Fibroblast of the aortic adventitia (primary cell): ENCODE data around the gene CD33. TPM values are rescaled to one million over a fixed set of nuclear protein-coding genes. Genes with fewer than 3 reads are reported as not detected.

Source experiments
- DNase-seq: peaks from one replicate; pipeline ENCODE4 v3.0.0-alpha.2; 2010; ENCODE audit warnings: low read depth
- H3K4me3 ChIP-seq: 2 replicates; pipeline ENCODE4 v1.5.1; 2011; ENCODE audit warnings: low read depth, mild to moderate bottlenecking, control low read depth, low read length, moderate library complexity
- total RNA-seq: library from RNA; depleted of rRNA; stranded (reverse); fragments of >200 nt; gene quantifications from 2 replicates; pipeline ENCODE4 v1.2.3, GENCODE V29; 2012; ENCODE audit warnings: low replicate concordance
- TF ChIP-seq, protein P1 (sequence below): IDR thresholded peaks from 2 replicates; pipeline ENCODE4 v1.5.1; 2011; ENCODE audit warnings: mild to moderate bottlenecking, low read length, control low read depth, inconsistent platforms; ENCODE audit not compliant: insufficient read depth

CD33 gene
- total RNA-seq, 1 donor, result not detected

DNA sequence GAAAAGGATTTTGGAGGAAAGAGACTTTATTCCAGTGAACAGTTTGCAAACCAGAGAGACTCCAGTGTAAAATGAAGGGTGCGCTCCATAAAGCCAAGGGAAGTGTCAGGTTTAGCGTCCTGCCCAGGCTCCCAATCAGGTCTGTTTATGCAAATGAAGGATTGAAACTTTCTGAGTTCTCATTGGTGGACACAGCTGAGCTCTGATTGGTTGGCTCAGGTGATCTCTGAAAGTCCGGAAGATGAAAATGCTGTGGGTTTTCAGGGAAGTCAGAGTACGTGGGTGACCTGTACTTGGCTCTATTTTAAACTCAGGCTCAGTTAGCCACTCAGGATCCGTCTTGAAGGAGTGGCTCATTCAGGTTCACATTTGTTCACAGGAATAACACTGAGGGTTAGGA, 28.7 kb upstream of the CD33 start:
- no peak overlapping the region for H3K4me3 ChIP-seq
- TF ChIP-seq, protein P1, sequence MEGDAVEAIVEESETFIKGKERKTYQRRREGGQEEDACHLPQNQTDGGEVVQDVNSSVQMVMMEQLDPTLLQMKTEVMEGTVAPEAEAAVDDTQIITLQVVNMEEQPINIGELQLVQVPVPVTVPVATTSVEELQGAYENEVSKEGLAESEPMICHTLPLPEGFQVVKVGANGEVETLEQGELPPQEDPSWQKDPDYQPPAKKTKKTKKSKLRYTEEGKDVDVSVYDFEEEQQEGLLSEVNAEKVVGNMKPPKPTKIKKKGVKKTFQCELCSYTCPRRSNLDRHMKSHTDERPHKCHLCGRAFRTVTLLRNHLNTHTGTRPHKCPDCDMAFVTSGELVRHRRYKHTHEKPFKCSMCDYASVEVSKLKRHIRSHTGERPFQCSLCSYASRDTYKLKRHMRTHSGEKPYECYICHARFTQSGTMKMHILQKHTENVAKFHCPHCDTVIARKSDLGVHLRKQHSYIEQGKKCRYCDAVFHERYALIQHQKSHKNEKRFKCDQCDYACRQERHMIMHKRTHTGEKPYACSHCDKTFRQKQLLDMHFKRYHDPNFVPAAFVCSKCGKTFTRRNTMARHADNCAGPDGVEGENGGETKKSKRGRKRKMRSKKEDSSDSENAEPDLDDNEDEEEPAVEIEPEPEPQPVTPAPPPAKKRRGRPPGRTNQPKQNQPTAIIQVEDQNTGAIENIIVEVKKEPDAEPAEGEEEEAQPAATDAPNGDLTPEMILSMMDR, result no peak
- DNase-seq, result no peak

DNA sequence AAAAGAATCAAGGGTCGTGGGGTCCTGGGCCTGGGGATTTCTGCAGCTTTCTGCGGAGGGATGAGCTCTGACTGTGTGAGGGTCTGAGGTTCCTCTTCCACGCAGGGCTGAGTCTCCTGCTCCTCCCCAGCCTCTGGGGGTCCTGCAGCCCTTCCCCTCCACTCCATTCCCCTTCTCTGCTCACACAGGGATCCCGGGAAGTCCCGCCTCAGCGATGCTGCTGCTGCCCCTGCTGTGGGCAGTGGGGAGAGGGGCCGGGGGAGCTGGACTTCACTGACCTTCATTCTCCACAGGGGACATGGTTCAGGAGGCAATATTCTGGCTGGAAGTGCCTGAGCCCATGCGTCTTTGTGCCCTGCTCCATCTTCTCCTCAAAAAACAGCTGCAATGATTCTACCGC, 26.2 kb upstream of the CD33 start:
- TF ChIP-seq, protein P1, result no peak
- DNase-seq, result no peak

DNA sequence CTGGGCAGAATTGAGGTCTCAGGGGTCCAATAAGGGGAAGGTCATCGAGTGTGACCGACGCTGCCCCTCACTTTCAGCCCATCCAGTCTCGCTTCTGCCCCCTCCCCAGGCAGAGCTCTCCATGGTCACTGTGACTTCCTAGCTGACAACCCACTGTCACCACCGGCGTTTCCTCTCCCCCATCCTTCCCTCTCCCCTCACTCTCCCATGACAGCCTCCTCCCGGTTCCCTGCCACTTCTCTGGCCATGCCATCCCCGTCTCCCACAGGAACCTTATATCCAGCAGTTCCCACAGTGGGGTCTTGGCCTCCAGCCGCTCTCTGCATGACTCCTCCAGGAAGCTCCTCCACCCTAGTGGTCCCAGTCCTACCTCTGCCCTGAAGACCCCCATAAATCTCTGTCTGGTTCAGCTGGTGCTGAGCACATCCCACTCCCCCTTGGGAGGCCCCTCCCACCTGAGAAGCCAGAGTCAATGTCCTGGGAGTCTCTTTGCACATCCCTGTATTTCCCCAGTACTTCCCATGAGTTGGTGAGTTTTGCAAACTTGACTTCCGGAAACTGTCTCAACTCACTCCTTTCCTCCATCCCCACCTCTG, 24.7 kb upstream of the CD33 start:
- no peak for DNase-seq
- TF ChIP-seq, protein P1, result no peak
- no peak overlapping the region for H3K4me3 ChIP-seq

More for the DNA sequence above, 26.2 kb upstream of the CD33 start:
- no peak overlapping the region for H3K4me3 ChIP-seq

DNA sequence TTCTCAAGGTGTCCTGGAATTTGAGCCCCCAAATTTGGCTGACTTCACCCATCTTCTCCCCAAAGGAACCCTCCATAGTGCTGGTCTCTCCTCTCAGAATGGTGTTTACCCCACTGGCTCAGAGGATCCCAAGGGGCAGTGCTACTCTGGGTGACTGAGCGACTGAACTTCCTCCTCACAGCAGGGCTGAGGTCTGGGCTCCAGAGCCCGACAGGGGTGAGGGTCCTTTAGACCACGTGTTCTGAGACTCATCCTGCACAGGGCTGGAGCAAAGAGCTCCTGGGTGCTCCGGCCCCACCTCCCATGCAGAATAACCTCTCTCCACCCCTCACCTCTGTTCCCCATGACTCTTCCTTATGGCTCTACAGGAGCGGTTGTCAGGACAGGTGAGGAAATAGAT, 23.2 kb upstream of the CD33 start:
- no peak overlapping the region for H3K4me3 ChIP-seq
- DNase-seq, result no peak
- TF ChIP-seq, protein P1, result no peak

DNA sequence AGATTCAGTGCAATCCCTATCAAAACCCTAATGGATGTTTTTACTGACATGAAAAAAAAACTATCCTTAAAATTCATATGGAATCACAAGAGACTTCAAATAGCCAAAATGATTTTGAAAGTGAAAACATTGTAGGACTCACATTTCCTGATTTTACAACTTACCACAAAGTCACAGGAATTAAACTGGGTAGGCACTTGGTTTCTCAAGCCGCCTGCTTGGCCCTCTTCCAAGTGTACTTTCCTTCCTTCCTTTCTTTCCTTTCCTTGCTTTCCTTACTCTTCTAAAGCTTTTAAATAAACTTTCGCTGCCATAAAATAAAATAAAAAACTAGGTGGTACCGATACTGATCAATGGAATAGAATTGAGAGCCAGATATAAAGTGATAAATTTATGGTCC, 21.0 kb upstream of the CD33 start:
- H3K4me3 ChIP-seq, result no peak overlapping the region
- no peak for DNase-seq
- TF ChIP-seq, protein P1, result no peak

DNA sequence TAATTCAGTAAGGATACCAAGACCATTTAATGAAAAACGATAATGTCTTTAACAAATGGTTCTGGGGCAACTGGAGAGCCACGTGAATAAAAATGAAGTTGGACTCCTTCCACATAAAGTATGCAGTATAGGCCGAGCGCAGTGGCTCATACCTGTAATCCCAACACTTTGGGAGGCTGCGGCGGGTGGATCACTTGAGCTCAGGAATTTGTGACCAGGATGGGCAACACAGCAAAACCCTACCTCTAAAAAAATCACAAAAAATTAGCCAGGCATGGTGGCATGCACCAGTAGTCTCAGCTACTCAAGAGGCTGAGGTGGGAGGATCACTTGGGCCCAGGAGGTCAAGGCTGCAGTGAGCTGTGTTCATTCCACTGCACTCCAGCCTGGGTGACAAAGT, 20.6 kb upstream of the CD33 start:
- no peak for DNase-seq
- TF ChIP-seq, protein P1, result no peak
- no peak overlapping the region for H3K4me3 ChIP-seq

DNA sequence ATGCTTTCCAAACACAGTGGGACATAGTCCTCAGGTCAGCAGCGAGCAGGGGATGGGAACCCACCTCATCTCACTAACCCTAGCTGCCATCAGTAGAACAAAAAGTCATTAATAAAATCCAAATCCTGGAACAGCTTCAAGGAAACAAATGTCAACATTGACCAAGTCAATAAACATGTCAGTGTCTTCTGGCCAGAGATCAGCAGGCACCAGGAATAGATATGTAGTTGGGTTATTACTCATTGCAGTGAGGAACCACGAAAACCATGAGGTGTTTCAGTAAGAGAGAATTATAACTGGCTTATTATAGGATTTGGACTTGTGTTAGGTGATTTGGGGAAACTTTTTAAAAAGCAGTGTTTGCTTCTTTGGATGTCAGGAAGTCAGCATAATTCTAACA, 17.1 kb upstream of the CD33 start:
- DNase-seq, result no peak
- no peak overlapping the region for H3K4me3 ChIP-seq
- TF ChIP-seq, protein P1, result no peak
